GM21825 (cell line): ENCODE measurements around the gene EPHB2.
"Not testable (repeated sequence)": the region's sequence is repeated elsewhere in the genome, so short reads cannot be mapped to it uniquely, and the experiment has no call there.

Experiments used
- ATAC-seq: cut with Tn5 transposase; IDR thresholded peaks from one replicate; pipeline ENCODE4 v1.9.1; 2021; ENCODE audit warnings: mild to moderate bottlenecking, moderate library complexity; ENCODE audit not compliant: unreplicated experiment

Gene EPHB2

DNA sequence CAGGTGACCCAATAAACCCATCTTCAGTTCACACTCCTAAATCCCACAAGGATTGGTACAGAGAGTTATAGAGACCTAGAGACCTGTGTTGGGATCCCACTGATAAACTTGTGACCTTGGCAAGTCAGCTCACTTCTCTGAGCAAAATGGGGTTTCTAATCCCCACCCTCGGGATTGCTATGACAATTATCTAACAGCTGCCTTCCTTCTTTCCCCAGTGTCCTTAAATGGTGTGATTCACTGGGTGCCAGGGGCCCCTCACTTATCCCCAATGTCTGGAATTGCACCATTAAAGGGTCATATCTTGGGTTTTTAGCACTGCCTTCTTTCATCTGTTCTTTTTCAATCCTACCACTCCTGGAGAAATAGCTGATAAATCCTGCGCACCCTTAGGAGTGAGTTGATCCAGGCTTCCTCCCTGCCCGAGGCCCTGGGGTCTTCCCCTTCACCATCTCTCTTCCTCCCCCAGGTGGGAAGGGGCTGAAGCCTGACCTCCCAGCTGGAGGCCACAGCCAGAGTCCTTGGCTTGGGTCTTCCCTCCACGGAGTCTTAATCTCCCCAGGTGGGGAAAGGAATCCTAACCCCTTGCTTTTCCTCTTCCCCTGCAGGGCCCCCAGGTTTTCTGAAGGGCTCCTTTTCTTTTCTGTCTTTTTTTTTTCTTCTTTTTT lies 222.3 kb downstream of the EPHB2 start:
- ATAC-seq = no peak

- ATAC-seq = no peak
Measured at GRCh38 chr1:22935433-22935832, 224.8 kb downstream of the EPHB2 start.

GRCh38 chr1:22936681-22937080 lies 226.0 kb downstream of the EPHB2 start:
- no peak for ATAC-seq

GRCh38 chr1:22941257-22941656 lies 230.6 kb downstream of the EPHB2 start:
- ATAC-seq = no peak

DNA sequence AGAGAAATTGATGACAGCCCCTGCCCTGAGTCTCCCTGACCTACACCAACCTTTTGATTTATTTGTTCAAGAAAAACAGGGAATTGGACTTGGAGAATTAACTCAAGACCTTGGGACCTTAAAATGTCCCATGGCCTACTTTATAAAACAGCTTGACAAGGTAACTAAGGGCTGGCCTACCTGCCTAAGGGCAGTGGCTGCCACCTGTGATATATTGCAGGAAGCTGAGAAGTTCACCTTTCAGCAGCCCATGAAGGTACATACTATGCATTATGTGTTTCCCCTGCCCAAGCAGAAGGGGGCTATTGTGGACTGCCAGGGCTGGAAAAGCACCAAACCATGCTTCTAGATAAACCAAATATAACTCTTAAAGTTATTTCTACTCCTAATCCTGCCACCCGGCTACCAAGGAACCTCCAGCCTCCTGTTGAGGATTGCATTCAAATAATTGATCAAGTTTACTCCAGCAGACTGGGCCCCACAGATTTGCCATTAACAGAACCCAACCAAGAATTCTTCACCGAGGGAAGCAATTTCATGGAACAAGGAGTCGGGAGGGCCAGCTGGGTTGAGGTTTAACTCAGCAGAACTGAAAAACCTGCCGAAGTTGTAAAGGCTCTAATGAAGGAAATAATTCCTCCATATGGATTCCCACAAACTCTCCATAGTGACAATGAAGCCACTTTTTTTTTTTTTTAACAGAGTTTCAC lies 233.9 kb downstream of the EPHB2 start:
- no peak for ATAC-seq

GRCh38 chr1:22945171-22945570 lies 234.5 kb downstream of the EPHB2 start:
- not testable (repeated sequence) for ATAC-seq

DNA sequence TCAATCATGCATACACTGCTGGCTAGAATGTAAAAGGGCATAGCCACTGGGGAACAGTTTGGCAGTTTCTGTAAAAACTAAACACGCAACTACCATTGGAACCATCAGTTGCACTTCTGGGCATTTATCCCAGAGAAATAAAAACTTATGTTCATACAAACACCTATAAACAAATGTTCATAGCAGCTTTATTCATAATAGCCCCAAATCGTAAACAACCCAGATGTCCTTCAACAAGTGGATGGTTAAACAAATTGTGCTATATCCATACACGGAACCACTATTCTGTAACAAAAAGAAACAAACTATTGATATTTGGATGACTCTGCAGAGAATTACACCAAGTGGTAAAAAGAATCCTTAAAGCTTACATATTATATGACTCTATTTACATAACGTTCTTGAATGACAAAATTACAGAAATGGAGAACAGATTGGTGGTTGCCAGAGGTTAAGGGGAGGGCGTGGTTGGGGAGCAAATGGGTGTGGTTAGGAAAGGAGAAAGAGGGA lies 239.2 kb downstream of the EPHB2 start:
- no peak for ATAC-seq

DNA sequence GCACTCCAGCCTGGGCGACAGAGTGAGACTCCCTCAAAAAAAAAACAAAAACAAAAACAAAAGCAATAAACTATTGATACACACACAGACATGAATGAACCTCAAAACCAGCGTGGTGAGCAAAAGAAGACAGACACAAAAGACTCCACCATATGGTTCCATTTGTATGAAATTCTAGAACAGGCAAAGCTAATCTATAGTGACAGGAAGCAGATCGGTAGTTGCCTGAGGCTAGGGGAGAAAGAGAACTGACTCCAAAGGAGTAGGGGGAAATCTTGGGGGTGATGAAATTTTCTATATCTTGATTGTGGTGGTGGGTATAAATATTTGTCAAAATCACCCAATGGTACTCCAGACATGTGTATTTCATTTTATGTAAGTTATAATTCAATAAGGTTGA lies 241.2 kb downstream of the EPHB2 start:
- no peak for ATAC-seq

DNA sequence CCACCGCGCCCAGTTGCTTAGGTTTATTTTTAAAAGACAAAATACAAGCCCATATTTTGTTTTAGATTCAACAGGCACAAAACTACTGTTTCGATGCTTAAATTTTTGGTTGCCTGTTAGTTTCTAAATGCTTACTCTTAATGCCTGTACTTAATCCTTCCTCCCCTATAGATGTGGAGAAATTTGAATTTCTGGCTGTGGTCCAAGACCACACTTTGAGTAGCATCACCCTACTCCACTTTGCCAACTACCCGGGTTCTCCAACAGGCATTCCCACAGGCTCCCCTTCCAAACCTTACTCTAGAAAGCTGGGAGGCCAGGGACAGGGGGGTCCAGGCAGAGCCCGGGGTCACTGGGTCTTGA lies 242.0 kb downstream of the EPHB2 start:
- ATAC-seq = no peak

- no peak for ATAC-seq
Measured at GRCh38 chr1:22953057-22953739, 242.6 kb downstream of the EPHB2 start.

- no peak for ATAC-seq
Measured at GRCh38 chr1:22953740-22954141, 243.1 kb downstream of the EPHB2 start.

DNA sequence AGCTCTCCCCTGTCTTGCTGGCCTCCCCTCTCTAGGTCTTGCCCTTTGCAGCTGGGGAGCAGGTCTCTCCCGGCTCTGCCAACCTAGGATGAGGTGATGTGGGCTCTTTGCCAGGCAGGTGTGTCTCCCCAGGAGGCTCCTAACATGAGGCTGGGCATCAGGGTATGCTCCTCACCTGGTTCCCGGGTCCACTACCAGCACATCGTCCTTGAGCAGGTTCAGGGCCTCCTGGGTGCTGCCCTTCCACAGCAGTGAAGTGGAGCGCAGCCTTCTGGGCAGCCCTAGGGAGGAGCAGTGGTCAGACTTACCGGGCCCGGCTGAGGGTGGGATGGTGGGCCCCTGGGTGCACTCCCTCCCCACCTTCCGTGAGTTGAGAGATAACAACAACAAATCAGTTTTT lies 244.5 kb downstream of the EPHB2 start:
- no peak for ATAC-seq

DNA sequence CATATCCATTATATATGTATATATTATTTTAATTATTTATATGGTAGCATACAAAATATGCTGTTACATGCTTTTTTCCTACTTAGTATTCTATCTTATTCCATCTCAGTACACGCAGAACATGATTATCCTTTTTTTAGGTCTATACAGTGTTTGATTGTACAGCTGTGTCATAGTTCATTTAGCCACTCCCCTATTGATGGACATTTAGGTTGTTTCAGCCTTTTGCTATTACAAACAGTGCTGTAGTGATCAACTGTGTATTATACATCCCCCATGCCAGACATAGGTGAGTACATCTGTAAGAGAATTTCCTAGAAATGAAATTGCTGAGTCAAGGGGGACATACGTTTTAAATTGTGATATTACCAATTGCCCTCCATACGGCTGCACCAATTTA lies 246.4 kb downstream of the EPHB2 start:
- no peak for ATAC-seq

GRCh38 chr1:22958556-22958955 lies 247.9 kb downstream of the EPHB2 start:
- no peak for ATAC-seq

DNA sequence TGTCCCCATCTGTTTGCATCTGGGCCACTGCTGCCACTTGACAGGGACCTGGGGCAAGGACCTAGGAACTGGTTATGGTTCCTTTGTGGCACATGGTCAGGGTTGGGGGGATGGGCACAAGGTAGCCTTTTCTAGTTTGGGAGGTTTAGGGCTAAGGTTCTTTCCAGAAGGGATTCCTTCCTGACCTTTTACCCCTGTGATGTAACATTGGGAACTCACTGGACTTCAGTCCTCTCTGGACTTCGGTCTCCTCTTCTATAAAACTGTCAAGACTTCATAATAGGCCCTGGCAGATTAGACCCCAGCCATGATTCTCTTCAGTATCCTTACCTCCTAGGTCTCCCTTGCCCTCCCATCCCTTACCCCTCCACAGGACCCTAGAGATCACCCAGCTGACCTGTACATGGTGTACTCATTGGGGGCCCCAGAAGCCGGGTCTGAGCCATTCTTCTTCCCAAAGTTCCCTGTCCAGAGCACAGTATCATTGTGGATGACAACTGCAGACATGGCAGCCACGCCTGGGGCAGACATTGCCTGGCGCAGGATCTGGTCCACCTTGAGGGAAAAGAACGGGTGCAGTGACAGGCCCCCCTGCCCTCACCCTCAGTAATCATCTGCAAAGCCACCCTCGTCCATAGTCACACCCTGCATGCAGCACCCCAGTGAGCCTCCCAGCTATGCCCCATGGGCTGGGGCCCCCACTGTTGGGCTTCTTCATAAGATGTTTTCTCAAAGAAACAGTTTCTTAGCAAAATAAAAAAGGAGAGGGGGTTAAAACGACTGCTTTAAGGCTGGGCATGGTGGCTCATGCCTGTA lies 249.1 kb downstream of the EPHB2 start:
- ATAC-seq = no peak

- ATAC-seq = no peak
Measured at GRCh38 chr1:22962558-22962957, 251.9 kb downstream of the EPHB2 start.

GRCh38 chr1:22963044-22963677 lies 252.5 kb downstream of the EPHB2 start:
- no peak for ATAC-seq

- ATAC-seq = no peak
Measured at GRCh38 chr1:22966309-22966708, 255.7 kb downstream of the EPHB2 start.

DNA sequence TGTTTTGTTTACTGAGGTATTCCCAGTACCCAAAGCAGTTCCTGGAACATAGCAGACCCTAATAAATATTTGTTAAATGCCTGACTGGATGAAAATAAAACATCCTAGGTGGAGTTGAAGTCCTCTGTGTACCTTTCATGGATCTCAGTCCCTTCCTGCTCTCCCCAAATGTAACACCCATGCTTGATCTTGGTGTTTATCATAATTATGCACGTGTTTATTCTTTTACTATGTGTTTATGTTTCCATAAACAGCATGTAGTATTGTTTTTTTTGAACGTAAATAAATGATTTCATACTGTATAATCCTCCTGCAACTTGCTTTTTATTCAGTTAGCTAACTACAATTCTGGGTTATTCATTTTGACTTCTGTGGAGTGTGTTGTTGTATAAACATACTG lies 257.2 kb downstream of the EPHB2 start:
- ATAC-seq = no peak

DNA sequence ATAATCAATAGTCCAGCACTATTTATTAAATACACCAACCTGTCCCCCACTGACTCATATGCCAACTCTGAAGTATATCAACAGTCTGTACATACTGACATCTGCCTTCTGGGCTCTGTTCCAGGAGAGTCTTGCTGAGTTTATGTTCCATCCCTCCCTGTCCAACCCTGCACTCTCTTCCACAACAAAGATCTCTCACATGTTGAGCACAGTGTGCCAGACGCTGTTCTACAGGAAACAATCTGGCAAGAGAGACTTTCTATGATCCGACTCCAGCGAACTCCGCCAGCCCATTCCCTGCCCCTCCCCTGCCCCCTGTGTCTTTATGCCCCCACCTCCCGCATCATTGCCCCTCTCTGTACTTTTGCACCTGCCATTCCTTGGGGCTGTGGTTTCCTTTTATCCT lies 258.7 kb downstream of the EPHB2 start:
- no peak for ATAC-seq

DNA sequence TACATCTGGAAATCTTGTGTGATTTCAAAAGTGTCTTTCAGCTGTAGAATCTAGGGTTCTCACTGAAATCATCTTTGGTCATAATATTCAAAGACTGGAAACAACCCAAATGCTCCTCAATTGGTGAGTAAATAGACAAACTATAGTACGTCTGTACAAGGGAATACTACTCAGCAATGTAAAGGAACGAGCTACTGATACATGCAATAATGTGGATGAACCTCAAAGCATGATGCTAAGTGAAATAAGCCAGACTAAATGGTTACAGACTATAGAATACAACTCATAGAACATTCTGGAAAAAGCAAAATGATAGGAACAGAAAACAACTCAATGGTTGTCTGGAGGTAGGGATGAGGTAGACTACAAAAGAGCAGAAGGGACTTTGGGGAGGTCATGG lies 259.5 kb downstream of the EPHB2 start:
- ATAC-seq = no peak
